ENCODE results near the gene SLC25A13. TPM values are rescaled to one million over a fixed set of nuclear protein-coding genes. Genes with fewer than 3 reads are reported as not detected.

Gene SLC25A13
- total RNA-seq, 2 experiments from 2014 or later = 12.6 to 14.5 TPM

GRCh38 chr7:96228760-96229159, 93.1 kb downstream of the SLC25A13 start:
- Mint-ChIP-seq H3K4me1 (peaks cover 3% of the 10 kb centered on the region), H3K27ac (no peak overlapping the region), H3K27me3 (no peaks in the 10 kb centered on the region), H3K36me3 (peaks cover 35% of the 10 kb centered on the region), H3K4me3 (no peak overlapping the region), H3K9me3 (peaks cover 2% of the 10 kb centered on the region)
- DNase-seq = no peak

DNA sequence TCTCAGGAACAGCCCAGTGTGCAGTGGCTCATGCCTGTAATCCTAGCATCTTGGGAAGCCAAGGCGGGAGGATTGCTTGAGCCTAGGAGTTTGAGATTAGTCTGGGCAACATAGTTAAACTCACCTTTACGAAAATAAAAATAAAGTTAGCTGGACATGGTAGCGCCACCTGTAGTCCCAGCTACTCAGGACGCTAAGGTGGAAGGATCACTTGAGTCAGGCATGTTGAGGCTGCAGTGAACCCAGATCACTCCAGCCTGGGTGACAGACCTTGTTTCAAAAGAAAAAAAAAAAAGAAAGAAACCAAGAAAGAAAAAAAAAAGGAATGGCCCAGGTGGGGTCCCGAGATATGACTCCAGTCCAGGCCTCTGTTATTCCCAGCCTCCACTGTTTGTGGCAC, 96.6 kb downstream of the SLC25A13 start:
- Mint-ChIP-seq H3K4me1 (peaks cover 4% of the 10 kb centered on the region), H3K4me3 (no peak overlapping the region), H3K27ac (no peak overlapping the region), H3K27me3 (no peaks in the 10 kb centered on the region), H3K36me3 (peaks cover 13% of the 10 kb centered on the region), H3K9me3 (peaks cover 2% of the 10 kb centered on the region)
- no peak for DNase-seq

DNA sequence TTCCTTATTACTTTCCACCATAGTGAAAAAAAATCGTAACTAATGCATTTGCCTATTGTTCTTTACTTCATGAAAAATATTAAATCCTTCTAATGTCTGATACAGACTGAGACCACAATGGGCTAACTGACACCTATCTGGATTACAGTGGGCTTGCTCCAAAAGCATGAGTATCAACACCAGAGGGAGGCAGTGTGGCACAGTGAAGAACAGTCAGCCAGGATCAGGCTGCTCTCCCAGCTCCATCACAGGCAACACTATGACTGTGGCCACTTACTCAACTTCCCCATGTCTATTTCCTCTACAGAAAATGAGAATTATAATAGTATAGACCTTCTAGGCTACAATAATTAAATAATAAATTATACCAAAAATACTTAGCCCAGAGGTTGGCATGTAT, 97.2 kb downstream of the SLC25A13 start:
- H3K36me3 Mint-ChIP-seq = peaks cover 9% of the 10 kb centered on the region
- peak; percentile 3 for DNase-seq
- H3K27me3 Mint-ChIP-seq = no peaks in the 10 kb centered on the region
- H3K9me3 Mint-ChIP-seq = peaks cover 2% of the 10 kb centered on the region
- no peak overlapping the region for H3K27ac Mint-ChIP-seq
- no peak overlapping the region for H3K4me3 Mint-ChIP-seq
- peaks cover 4% of the 10 kb centered on the region for H3K4me1 Mint-ChIP-seq

DNA sequence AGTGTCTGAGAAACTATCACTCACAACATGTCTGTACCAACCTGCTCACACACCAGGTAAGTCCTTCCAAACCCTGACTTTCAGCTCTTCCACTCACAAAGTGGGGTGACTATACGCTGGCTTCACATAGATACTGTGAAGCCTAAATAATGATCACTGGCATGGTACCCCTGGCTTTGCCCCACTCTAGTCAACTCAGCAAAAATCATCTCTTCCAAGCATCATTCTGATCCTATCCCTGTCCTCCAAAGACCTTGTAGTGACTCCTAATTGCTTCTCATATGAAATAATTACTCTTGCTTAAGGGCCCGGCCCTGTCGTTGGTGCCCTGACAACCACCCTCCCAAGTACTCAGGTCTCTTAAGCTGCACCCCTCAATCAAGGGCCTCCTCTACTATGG, 97.8 kb downstream of the SLC25A13 start:
- peaks cover 3% of the 10 kb centered on the region for H3K36me3 Mint-ChIP-seq
- no peak overlapping the region for H3K27ac Mint-ChIP-seq
- no peak for DNase-seq
- peaks cover 4% of the 10 kb centered on the region for H3K4me1 Mint-ChIP-seq
- H3K4me3 Mint-ChIP-seq = no peak overlapping the region
- no peaks in the 10 kb centered on the region for H3K27me3 Mint-ChIP-seq
- H3K9me3 Mint-ChIP-seq = no peaks in the 10 kb centered on the region

DNA sequence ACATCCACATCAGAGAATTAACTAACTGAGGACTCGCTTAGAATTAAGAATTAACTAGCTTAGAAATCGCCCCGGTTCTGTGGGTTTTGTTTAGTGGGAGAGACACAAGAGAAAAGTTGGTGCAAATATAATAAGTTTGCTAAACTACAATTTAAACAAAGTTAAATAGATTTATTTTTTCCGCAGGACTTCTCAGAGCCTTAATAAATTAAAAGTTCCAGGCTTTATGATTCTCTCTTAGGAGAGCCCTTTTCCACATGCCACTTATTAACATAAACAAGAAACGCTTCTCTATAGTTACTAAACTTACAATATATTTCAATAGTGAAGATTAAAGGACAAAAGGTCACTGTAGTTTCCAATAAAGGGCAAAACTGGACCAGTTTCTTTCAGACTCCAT, 100.0 kb downstream of the SLC25A13 start:
- H3K36me3 Mint-ChIP-seq = no peaks in the 10 kb centered on the region
- H3K4me3 Mint-ChIP-seq = no peak overlapping the region
- H3K9me3 Mint-ChIP-seq = no peaks in the 10 kb centered on the region
- no peak for DNase-seq
- no peak overlapping the region for H3K27ac Mint-ChIP-seq
- H3K4me1 Mint-ChIP-seq = peaks cover 4% of the 10 kb centered on the region
- no peaks in the 10 kb centered on the region for H3K27me3 Mint-ChIP-seq

DNA sequence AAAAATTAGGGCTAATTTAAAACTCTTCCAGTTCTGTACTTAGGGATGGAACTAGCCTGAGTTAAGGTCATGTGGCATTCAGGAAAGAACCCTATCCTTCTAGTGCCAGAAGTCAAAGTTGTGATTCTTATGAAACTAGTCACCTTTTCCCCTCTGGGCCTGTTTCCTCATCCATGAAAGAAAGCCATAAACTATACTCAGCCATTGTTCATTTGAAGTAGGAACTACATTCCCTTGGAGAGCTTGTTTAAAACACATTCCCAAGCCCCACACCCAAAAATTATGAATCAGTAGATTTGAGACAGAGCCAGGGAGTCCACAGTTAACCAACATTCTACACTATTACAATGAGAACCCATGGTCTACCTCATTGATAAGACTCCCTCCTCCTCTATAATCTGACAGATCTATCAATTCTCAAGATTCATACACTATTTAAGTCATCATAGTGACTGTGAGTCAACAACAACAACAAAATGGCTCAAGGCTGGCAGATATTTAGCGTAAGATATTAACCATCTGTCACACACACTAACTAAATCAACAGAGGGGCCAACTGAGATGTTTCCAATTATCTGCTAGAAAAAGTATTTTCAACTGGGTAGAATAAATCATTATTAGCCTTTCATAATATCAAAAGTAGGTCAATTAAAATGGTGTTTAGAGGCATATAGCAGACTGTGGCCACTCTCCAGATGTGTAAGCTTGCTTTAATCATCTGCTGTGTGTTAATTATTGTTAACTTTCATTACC, 102.3 kb downstream of the SLC25A13 start:
- Mint-ChIP-seq H3K36me3 (peaks cover 4% of the 10 kb centered on the region), H3K9me3 (peaks cover 3% of the 10 kb centered on the region)

GRCh38 chr7:96218664-96219243, 103.1 kb downstream of the SLC25A13 start:
- H3K4me3 Mint-ChIP-seq = no peak overlapping the region
- no peak for DNase-seq
- peaks cover under 1% of the 10 kb centered on the region for H3K4me1 Mint-ChIP-seq
- no peaks in the 10 kb centered on the region for H3K27me3 Mint-ChIP-seq
- peaks cover 4% of the 10 kb centered on the region for H3K36me3 Mint-ChIP-seq
- H3K9me3 Mint-ChIP-seq = peaks cover 3% of the 10 kb centered on the region
- H3K27ac Mint-ChIP-seq = no peak overlapping the region

More for the DNA sequence above, 102.3 kb downstream of the SLC25A13 start:
- Mint-ChIP-seq H3K27ac (no peak overlapping the region), H3K27me3 (no peaks in the 10 kb centered on the region), H3K4me1 (peaks cover 4% of the 10 kb centered on the region), H3K4me3 (no peak overlapping the region)
- DNase-seq = no peak

GRCh38 chr7:96217147-96217546, 104.8 kb downstream of the SLC25A13 start:
- H3K4me3 Mint-ChIP-seq = no peak overlapping the region
- no peaks in the 10 kb centered on the region for H3K27me3 Mint-ChIP-seq
- no peak for DNase-seq
- peaks cover 4% of the 10 kb centered on the region for H3K36me3 Mint-ChIP-seq
- H3K9me3 Mint-ChIP-seq = peaks cover 3% of the 10 kb centered on the region
- no peaks in the 10 kb centered on the region for H3K4me1 Mint-ChIP-seq
- no peak overlapping the region for H3K27ac Mint-ChIP-seq

- Mint-ChIP-seq H3K4me1 (no peaks in the 10 kb centered on the region), H3K27ac (no peak overlapping the region), H3K4me3 (no peak overlapping the region), H3K9me3 (peaks cover 3% of the 10 kb centered on the region), H3K36me3 (peaks cover 4% of the 10 kb centered on the region), H3K27me3 (no peaks in the 10 kb centered on the region)
- no peak for DNase-seq
Observed at GRCh38 chr7:96216373-96216772, 105.5 kb downstream of the SLC25A13 start.

DNA sequence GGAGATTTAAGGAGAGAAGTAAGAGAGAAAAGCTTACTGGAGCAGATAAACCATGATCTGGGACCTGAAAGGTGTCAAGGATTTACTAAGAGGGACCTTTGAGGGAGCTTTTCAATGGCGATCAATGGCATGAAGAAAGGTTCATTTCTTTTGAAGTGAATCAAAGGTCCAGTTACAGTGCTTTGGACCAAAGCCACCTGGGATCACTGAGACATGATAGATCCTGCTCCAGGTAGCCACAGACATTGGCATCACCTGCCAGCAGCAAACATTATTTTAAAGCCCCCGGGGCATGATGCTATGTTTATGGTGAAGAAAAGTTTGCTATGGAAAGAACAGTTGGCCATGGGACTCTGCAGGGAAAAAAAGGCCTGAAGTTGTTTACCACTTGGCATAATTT, 109.4 kb downstream of the SLC25A13 start:
- H3K4me1 Mint-ChIP-seq = no peaks in the 10 kb centered on the region

GRCh38 chr7:96211954-96212353, 109.9 kb downstream of the SLC25A13 start:
- H3K27me3 Mint-ChIP-seq = no peaks in the 10 kb centered on the region
- H3K4me1 Mint-ChIP-seq = no peaks in the 10 kb centered on the region
- H3K27ac Mint-ChIP-seq = no peak overlapping the region
- no peak overlapping the region for H3K4me3 Mint-ChIP-seq
- DNase-seq = no peak
- H3K9me3 Mint-ChIP-seq = peaks cover 3% of the 10 kb centered on the region
- H3K36me3 Mint-ChIP-seq = peaks cover 5% of the 10 kb centered on the region

More for the DNA sequence above, 109.4 kb downstream of the SLC25A13 start:
- H3K9me3 Mint-ChIP-seq = peaks cover 3% of the 10 kb centered on the region
- H3K27ac Mint-ChIP-seq = no peak overlapping the region
- peaks cover 4% of the 10 kb centered on the region for H3K36me3 Mint-ChIP-seq
- DNase-seq = no peak
- no peak overlapping the region for H3K4me3 Mint-ChIP-seq
- no peaks in the 10 kb centered on the region for H3K27me3 Mint-ChIP-seq

DNA sequence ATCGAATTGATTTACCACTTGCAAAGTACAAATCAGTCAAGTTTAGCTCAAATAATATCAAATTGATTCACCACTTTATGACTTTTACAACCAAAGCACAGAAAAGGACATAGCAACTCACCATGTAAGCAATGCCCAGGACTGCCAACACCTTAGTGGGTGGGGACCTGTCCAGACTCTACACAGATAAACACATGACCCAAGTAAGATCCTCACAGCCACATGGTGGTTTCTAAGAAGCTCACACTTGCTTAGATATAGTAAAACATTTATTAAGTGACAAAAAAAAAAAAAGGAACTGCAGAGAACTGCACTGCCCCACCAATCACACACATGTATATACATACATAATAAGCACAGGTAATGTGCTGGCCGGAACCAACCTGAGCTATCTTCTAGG, 116.2 kb downstream of the SLC25A13 start:
- no peak overlapping the region for H3K27ac Mint-ChIP-seq
- no peak overlapping the region for H3K4me3 Mint-ChIP-seq
- no peaks in the 10 kb centered on the region for H3K4me1 Mint-ChIP-seq
- H3K9me3 Mint-ChIP-seq = no peaks in the 10 kb centered on the region
- peaks cover 8% of the 10 kb centered on the region for H3K36me3 Mint-ChIP-seq
- no peaks in the 10 kb centered on the region for H3K27me3 Mint-ChIP-seq
- no peak for DNase-seq

- H3K4me3 Mint-ChIP-seq = no peak overlapping the region
Observed at GRCh38 chr7:96204601-96205000, 117.3 kb downstream of the SLC25A13 start.

DNA sequence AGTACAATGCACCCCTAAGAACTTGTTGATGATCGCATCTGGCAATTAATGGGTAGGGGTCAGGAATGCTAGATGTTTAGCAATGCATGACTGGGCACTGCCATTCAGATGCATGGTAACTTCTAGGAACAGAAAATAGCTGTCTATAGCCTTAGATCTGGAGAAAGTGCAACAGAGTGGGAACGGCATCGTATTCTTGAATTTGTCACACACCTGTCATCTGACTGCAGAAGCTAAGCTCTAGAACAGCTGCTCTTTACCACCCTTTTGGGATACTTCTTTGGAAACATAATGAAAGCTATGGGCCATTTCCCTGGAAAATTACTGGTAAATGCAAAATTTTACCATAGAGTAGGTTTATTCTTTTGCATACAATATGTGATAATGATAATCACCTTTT, 118.1 kb downstream of the SLC25A13 start:
- H3K4me1 Mint-ChIP-seq = no peaks in the 10 kb centered on the region

More at GRCh38 chr7:96204601-96205000, 117.3 kb downstream of the SLC25A13 start:
- peaks cover 8% of the 10 kb centered on the region for H3K36me3 Mint-ChIP-seq
- no peaks in the 10 kb centered on the region for H3K9me3 Mint-ChIP-seq
- DNase-seq = no peak
- H3K27me3 Mint-ChIP-seq = no peaks in the 10 kb centered on the region
- no peak overlapping the region for H3K27ac Mint-ChIP-seq
- H3K4me1 Mint-ChIP-seq = no peaks in the 10 kb centered on the region

DNA sequence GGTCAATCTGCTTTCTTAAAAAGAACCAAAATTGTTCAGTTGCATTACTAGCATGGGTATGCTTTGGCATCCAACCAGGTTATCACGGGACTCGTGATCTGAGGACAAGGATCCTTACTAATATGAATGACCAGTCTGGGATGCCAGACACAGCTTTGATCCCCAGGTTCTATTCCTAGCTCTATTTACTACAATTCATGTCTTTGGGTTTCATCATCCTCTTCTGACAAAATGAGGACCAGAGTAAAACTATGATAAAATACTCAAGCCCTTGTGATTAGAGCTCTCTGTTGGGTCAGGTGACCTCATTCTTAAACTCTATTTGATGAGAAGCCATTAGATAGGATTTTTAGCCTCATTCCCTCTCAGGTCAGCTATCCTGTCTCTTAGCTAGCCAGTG, 119.8 kb downstream of the SLC25A13 start:
- peaks cover 2% of the 10 kb centered on the region for H3K4me1 Mint-ChIP-seq
- no peaks in the 10 kb centered on the region for H3K27me3 Mint-ChIP-seq
- DNase-seq = no peak
- peaks cover 8% of the 10 kb centered on the region for H3K36me3 Mint-ChIP-seq
- no peaks in the 10 kb centered on the region for H3K9me3 Mint-ChIP-seq
- no peak overlapping the region for H3K27ac Mint-ChIP-seq
- H3K4me3 Mint-ChIP-seq = no peak overlapping the region

More for the DNA sequence above, 118.1 kb downstream of the SLC25A13 start:
- Mint-ChIP-seq H3K27ac (no peak overlapping the region), H3K9me3 (no peaks in the 10 kb centered on the region), H3K4me3 (no peak overlapping the region), H3K36me3 (peaks cover 8% of the 10 kb centered on the region), H3K27me3 (no peaks in the 10 kb centered on the region)
- no peak for DNase-seq

DNA sequence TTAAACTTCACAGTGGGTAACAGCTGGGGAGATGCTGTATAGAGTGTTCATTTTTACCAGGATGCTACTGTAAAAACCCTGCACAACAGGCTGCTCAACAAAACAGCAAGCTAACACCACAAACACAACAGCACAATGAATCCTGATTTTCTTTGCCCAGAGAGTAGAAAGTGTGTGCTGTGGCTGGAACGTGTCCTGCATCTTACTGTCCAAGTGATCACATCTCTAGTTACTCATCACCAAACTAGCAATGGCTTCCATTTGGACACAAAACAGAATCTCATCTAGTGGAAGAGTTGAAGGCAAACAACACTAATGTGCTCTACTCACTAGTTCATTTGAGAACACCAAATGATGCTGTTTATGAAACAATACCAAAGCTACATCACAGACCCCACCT, 121.2 kb downstream of the SLC25A13 start:
- H3K27me3 Mint-ChIP-seq = no peaks in the 10 kb centered on the region

More for the DNA sequence above, 121.2 kb downstream of the SLC25A13 start:
- no peak overlapping the region for H3K27ac Mint-ChIP-seq
- peaks cover 2% of the 10 kb centered on the region for H3K4me1 Mint-ChIP-seq
- no peaks in the 10 kb centered on the region for H3K9me3 Mint-ChIP-seq
- H3K4me3 Mint-ChIP-seq = no peak overlapping the region
- H3K36me3 Mint-ChIP-seq = peaks cover 5% of the 10 kb centered on the region
- DNase-seq = no peak
